ENCODE results near the gene SRSF4.

SRSF4 gene

DNA sequence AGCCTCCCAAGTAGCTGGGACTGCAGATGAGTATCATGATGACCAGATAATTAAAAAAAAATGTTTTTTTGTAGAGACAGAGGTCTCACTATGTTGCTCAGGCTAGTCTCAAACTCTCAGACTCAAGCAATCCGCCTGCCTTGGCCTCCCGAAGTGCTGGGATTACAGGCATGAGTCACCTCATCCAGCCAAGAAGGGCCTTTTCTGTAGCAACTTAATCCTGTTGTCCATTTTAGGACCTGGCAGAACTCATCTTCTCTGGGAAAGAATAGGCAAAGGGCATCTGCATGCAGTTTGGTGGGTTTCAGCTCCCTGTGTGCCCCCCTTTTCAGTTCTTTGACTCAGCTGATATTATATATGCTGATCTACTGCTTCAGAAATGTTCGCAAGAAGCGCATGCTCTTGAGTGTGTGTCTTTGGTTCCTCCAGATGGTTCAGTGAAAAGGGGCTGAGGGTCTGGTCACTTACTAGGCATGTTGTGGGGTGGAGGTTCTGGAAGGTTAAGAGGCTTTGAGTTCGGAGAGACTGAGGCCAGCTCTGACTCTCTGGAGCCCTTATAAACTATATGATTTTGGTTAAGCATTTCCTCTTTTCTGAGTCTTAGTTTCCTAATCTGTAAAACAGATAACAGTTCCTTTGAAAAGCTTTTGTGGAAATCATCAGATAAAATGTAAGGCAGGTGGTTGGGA, 19.4 kb upstream of the SRSF4 start:
- no peak for DNase-seq (ENCODE audit: low read depth, low spot score)

DNA sequence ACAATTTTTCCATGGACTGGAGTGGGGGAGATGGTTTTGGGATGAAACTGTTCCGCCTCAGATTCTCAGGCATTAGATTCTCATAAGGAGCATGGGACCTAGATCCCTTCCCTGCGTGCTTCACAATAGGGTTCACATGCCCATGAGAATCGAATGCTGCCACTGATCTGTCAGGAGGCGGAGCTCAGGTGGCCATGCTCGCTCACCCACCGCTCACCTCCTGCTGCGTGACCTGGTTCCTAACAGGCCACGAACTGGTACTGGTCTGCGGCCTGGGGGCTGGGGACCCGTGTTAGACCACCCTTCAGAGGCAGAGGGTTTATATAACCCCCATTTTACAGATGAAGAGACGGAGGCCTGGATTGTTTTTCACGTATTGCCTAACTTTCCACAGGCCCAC, 16.3 kb upstream of the SRSF4 start:
- DNase-seq (ENCODE audit: low read depth, low spot score): no peak

DNA sequence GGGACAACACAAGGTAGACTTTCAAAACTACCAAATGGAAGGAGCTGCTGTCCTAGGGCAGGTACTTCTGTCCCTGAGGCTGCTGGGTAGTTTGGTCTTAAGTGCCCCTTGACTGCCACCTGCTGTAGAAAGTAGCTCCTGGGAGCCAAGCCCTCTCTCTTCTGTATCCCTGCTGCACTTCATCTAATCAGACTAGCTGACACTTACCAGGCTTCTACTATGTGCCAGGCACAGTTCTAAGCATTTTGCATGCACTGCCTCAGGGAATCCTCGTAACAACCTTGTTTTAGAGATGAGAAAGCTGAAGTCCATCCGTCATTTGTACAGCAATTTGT, 15.9 kb upstream of the SRSF4 start:
- no peak for DNase-seq (ENCODE audit: low read depth, low spot score)

DNA sequence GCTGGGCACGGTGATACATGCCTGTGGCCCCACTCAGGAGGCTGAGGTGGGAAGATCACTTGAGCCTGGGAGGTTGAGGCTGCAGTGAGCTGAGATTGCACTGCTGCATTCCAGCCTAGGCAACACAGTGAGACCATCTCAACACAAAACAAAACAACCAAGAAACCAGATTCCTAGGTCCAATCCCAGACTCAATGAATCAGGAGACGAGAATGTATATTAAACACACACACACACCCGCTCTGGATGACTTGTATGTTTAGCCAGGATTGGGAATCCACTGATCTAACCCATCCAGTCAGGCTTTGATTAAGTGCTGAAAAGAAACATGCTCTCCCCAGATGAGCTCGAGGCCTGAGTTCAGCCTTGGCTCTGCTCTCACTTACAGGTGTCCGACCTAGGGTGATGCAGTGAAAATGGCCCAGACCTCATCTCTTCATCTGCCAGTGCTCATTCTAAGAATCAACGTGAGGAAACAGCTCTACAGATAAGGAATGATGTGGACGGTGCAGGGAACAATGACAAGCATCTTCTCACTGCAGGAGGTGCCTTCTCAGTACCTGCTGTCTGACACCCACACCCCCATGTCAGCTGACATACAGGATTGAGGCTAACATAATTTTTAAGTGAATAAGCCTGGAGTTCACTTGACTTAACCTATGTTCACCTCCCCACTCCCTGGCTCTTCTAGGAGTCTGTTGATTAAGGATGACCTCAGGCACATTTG, 15.3 kb upstream of the SRSF4 start:
- no peak for DNase-seq (ENCODE audit: low read depth, low spot score)

DNA sequence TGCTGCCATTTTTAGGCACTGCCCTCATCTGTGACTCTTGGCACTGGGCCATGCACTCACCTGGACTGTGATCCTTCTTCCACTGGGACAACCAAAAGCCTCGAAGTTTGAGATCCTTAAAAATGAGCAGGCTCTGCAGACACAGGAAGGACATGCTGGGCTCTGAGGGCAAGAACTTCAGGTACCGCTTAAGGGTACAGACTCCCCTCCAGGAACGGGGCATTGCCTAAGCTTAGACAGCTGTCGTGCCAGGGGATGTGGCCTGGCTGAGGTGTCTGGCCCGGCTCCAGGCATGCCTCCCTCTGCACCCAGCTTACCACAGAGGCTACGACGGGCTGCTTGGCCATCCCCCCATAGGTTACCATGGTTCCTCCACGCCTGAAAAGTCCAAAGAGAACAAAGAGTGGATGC, 14.2 kb upstream of the SRSF4 start:
- no peak for DNase-seq (ENCODE audit: low read depth, low spot score)

DNA sequence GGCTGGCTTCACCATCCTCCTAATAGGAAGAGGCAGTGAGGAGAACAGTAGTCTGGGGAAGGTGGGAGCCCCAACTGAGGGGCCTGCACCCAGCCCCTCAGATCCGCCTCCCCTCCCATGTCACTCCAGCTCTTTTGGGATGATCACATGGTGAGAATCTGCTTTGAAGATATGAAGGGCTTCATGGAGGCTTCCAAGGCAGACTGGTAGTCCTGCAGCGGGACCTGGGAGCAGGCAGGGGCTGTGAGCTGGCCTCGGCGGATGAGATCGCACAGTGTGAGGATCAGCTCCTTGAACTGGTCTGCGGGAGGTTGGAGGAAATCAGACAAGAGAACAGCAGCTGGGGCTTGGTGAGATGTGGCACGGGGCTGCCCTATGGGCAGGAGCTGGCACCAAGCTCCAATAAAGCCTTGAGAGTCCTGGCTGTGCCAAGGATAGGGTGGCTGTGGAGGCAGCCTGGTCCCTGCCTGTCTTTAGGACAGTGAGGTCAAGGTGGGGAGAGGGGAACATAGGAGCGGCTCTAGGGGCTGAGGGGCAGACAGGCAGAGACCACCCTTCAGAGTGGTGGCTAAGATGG, 12.3 kb upstream of the SRSF4 start:
- no peak for DNase-seq (ENCODE audit: low read depth, low spot score)

DNA sequence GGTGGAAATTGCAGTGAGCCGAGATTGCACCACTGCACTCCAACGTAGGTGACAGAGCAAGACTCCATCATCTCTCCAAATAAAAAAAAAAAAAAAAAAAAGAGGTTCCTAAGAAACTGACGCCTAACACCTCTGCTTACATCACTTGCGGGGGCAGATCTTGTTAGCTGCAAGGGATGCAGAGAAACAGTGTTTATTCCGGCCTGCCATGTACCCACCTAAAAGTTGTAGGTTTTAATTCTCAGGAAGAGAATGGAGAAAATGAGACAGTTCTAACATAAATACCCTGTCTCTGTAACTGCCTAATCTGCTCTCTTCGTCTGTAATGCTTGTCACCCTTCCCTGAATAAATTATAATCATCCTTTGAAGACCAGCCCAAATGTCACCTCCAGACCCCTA, 9.0 kb upstream of the SRSF4 start:
- no peak for DNase-seq (ENCODE audit: low read depth, low spot score)

DNA sequence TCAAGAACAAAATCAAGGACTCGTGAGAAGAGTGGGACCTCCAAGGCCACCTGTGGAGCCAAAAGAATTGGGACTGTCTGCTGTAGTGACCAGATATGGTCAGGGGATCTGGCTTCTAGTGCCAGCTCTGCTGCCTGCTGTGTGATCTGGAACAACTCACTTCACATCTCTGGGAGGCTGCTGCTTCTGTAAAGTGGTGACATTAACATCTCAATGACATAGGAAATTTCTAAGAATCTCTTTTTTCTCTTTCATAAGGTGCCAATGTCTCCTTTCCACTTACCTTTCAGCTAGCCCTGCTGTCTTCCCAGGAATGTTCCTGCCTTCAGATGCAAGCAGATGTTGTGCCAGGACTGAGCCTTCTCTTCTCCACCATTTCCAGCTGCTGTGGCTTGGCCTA, 5.0 kb upstream of the SRSF4 start:
- DNase-seq (ENCODE audit: low read depth, low spot score): no peak

DNA sequence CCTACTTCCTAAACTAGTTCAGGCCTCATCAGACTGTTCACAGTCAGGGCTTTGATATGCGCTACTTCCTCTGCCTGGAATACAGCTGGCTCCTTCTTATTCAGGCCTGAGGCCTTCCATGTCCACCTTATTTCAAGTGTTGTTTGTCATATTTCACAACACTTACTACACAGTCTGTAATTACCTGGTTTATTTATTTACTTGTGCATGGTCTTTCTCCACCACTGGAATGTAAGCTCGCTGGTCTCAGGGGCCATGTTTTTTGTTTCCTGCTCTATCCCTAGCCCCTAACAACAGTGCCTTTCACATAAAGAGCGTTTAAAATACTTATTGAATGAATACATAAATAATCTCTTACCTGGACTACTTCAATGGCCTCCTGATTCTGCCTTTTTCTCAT, 4.6 kb upstream of the SRSF4 start:
- DNase-seq (ENCODE audit: low read depth, low spot score): no peak

DNA sequence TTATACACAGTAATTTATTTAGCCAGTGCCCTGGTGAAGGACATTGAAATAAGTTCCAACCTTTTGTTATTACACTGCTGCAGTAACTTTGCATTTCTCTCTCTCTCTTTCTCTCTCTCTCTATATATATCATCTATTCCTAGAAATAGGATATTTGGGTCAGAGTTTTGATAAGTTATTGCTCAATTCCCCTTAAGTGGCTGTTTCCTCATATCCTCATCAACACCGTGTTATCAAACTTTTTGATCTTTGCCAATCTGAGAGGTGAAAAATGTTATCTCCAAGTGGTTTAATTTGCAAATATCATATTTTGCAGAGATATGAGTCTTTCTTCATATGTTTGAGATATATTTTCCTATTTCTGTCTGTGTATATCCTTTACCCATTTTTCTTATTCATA, 1.6 kb upstream of the SRSF4 start:
- DNase-seq (ENCODE audit: low read depth, low spot score): no peak

DNA sequence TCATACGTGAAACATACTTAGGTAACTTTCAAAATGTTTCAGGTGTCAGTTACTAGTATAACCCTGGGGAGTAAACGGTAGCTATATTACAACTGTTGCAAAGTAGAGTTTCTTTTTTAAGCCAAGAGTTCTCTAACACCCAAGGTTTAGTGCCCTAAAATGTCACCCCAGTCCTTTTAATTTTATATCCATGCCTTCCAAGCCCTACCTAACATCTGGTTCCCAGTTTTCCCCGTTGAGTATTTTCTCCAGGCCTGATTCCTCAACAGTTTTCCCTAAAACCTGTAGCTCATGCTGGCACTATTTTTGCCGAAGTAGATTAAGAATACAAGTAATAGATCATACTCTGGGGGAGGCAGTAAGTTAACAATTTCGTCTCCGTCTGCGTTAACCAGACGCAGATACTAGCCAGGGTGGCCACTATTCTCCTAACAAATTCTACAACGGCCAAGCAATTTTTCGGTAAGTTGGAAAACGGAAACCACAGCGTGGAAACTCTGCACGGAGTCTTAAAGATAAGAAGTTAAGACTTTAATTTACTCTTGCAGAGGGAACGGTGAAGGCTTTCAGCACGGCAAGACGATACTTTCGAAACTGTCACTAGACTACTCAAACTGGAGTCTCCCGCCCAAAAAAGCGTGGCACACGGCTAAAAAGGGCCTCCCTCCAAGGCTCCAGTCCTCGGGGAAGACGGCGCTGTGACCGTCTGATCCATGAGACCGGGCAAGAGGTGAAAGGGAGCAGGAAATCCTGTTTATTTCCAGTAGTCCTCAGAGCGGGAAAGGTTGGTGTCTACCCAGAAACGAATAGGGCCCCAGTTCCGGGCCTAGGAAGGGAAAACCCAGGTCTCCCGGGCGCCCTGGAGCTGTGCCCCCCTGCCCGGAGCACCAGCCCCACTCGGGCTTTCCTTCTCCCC, 945 bp downstream of the SRSF4 start:
- DNase-seq (ENCODE audit: low read depth, low spot score): peak; percentile 17

DNA sequence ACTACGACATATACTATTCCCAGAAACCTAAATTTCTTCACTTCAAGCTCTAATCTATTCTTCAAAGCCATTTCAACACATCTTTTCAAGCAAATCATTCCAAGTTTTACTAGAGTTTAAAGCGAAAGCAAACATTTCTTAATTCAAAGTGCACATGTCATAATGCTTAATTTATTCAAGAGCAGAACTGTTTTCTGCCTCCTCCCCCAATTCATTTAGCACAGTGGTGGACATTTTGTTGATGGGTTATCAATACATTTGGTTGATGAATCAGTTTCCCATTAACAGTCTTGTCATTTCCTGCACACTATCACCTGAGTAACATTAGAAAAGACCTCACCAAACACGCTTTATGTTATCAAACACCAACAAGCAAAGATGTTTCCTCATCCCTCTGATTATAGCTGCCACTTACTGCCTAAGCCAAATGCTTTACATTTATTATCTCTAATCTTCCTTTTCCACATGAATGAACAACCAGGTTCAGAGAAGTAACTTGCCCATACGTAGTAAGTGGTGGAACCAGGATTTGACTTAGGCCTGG, 2.0 kb downstream of the SRSF4 start:
- DNase-seq (ENCODE audit: low read depth, low spot score): no peak

DNA sequence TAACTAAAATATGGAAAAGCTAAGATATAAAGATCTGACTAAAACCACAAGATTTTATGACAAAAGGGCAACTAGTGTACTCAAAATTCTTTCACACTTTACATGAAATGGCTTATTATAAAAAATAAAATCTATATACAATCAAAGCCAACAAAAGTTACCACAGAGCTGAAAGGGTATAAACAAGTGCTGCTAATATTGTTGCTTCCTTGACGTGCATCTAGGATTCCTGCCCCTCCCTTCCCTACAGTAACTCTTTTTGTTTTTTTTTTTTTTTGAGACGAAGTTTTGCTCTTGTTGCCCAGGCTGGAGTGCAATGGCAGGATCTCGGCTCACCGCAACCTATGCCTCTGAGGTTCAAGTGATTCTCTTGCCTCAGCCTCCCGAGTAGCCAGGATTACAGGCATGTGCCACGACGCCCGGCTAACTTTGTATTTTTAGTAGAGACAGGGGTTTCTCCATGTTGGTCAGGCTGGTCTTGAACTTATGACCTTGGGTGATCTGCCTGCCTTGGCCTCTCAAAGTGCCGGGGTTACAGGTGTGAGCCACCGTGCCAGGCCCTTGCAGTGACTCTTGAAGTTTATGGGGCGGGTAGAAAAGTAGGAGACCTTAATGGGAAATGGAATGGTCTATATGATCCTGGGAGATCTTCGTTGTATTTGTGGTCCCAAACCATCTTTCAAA, 4.5 kb downstream of the SRSF4 start:
- no peak for DNase-seq (ENCODE audit: low read depth, low spot score)

DNA sequence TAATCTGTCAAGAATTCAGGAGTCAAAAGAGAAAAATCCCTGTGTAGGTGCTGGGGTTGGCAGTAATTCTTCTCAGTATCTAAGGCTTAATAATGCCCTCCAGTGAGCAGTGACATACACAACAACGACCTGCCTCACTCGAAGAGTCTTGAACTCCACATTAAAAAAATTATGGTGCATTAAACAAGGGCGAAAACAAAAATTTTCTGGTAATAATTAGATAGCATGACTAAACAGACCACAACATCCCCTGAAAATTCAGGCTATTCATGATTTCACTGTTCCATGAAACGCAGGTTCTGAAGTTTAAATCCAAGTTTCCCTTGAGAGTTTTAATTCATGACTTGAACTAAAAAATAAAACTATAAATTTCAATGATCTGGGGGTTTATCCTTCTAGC, 5.1 kb downstream of the SRSF4 start:
- no peak for DNase-seq (ENCODE audit: low read depth, low spot score)

DNA sequence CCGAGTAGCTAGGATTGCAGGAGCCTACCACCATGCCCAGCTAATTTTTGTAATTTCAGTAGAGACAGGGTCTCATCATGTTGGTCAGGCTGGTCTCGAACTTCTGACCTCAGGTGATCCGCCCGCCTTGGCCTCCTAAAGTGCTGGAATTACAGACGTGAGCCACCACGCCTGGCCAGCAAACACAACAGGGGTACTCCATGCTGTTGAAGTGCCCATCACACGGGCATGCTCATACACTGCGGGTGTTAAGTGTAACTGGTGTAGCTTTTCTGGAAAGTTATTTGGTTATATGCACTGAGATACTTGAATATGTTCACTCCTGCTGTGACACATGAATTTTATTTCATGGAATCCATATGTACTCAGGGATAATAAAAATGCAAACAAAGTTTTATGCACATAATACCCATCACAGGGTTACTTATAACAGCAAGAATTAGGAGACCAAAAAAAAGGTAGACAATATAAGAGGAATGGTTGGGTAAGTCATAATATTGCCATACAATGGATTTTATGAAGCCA, 9.2 kb downstream of the SRSF4 start:
- no peak for DNase-seq (ENCODE audit: low read depth, low spot score)

DNA sequence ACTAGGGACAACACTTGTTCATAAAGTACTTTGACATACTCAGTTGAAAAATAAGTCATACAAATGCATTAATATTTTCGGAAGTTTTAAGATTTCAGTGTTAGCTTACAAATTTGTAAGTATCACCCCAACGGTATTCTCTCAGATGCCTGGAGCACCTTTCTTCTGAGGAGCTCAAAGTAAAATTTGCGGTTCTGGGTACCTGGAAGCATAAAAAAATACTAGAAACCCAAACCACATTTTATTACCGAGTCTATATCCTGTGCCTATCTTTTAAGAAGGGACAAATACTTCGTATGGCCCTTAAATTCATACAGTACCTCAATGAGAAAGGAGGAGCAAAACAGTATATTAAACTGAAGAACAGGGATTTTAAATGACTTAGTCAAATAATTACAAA, 10.2 kb downstream of the SRSF4 start:
- DNase-seq (ENCODE audit: low read depth, low spot score): no peak

DNA sequence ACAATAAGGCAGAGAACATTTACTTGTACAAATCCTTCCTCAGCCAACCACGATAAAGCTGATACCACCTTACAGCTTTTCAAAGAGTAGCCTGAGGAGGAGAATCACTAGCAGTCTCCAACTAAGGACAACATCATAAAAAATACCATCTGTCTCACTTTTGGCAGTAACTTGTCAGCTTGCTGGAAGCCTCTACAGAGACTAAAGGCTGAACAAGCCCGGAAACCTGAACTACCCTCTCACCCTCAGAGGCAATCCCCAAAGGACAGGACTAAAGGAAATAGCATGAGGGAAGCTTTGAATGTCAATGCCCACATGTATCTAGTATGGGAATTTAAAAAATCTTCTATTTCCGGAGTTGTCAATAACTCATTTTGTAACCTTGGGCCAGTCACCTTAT, 10.6 kb downstream of the SRSF4 start:
- DNase-seq (ENCODE audit: low read depth, low spot score): peak; percentile 8

DNA sequence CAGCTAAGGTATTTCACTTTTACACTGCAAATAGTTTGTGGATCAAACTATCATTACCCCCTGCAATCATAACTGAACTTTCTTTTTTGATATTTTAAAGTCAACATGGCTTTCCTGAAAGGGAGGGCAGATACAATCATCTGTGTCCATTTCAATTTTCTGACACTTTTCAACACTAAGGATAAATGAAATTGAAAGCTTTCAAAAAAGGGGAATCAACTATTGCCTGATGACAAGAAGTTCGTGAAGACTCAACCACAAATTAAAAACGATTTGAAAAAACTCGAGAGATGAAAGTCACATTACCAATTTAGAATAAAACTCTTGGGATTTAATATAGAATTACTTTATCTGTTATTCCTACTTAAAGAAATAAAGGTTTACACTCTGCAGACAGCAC, 11.7 kb downstream of the SRSF4 start:
- no peak for DNase-seq (ENCODE audit: low read depth, low spot score)

DNA sequence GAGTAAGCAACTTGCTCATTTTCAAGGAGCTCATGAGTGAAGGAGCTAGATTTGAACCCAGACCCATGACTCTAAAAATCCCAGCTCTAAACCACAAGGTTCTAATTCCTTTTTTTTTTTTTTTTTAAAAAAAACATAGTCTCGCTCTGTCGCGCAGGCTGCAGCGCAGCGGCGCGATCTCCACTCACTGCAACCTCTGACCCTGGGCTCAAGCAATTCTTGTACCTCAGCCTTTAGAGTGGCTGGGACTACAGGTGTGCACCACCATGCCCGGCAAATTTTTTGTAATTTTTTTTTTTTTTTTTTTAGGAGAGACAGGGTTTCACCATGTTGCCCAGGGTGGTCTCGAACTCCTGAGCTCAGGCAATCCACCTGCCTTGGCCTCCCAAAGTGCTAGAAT, 13.8 kb downstream of the SRSF4 start:
- no peak for DNase-seq (ENCODE audit: low read depth, low spot score)

DNA sequence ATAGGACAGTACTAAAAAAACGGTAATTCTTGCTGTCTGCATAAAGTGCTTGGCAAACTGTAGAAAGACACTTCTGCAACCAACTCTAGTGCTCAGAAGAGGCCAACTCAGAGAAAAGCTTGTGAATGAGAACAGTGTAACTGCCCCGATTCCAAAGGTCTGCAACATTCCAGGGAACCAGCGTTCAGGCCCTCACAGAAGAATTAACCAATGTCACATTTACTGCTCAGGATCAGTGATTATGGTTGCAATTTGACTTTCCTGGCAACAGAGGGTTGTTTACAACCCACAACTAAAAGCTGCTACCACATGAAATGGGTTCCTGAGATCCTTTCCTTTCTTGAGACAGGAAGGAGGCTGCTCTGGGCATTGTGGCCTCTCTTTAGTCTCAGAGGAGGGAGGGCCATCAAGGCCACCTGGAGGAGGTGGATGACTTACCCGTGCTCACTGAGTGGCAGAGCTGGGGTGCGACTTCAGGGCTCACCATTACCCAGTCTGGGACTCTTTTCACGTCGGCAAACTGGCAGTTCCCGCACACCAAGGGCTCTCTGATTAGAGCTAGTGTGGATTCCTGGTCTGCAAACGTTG, 15.3 kb downstream of the SRSF4 start:
- no peak for DNase-seq (ENCODE audit: low read depth, low spot score)

DNA sequence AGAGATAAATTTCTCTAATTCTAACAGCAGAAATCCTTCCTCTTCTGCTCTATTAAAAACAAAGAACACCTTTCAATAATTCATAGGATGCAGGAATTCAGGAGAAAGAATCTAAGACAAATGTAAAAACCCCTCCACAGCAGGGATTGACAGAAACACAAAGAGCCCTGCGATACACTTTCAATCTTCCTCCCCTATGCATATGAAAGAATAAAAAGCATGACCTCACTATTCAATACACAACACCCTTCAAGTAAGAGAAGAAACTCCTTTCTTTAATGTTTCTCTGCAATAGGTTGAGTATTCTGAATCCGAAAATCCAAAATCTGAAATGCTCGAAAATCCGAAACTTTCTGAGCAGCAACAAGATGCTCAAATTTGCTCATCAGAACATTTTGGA, 17.1 kb downstream of the SRSF4 start:
- no peak for DNase-seq (ENCODE audit: low read depth, low spot score)

Data from brain pericyte (primary cell).